IPS-18a (cell line): Measurements from ENCODE around the gene GPR55.

Experiments used
- H3K27ac ChIP-seq: one replicate; pipeline ENCODE4 v1.5.1; 2013; ENCODE audit warnings: low read length
- H3K27me3 ChIP-seq: one replicate; pipeline ENCODE4 v1.6.1; 2013; ENCODE audit warnings: mild to moderate bottlenecking, low read length; ENCODE audit not compliant: control insufficient read depth, insufficient read depth
- H3K36me3 ChIP-seq: one replicate; pipeline ENCODE4 v1.6.1; 2013; ENCODE audit warnings: low read depth, low read length; ENCODE audit not compliant: control insufficient read depth
- H3K4me1 ChIP-seq: one replicate; pipeline ENCODE4 v1.6.1; 2013; ENCODE audit warnings: low read depth, low read length; ENCODE audit not compliant: control insufficient read depth
- H3K4me3 ChIP-seq: one replicate; pipeline ENCODE4 v1.5.1; 2013; ENCODE audit warnings: low read length
- H3K9ac ChIP-seq: one replicate; pipeline ENCODE4 v1.6.1; 2013; ENCODE audit warnings: mild to moderate bottlenecking, low read length, moderate library complexity
- H3K9me3 ChIP-seq: one replicate; pipeline ENCODE4 v1.6.1; 2013; ENCODE audit warnings: low read depth, low read length; ENCODE audit not compliant: control insufficient read depth

GPR55 gene

DNA sequence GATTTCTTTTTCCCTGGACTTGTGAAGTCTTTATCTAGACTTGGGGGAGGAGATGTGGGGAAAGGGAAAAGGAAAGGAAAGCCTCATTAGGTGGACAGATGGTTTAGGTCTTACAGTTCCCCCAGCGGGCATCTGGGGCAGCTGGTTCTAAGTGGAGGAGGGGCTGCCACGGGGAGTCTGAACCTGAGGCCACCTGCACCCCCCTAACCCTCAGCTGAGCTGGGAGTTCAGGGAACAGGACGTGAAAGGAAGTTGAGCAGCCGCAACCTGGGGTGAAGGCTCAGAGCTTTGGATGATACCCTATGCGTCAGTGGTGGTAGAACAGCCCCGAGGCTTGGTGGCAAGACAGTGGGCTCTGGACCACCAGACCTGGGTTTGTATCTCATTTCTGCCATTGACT lies 33.5 kb downstream of the GPR55 start:
- H3K4me1 ChIP-seq: peaks cover 5% of the 10 kb centered on the region
- no peaks in the 10 kb centered on the region for H3K27me3 ChIP-seq
- no peak overlapping the region for H3K27ac ChIP-seq
- no peaks in the 10 kb centered on the region for H3K36me3 ChIP-seq
- H3K9me3 ChIP-seq: no peaks in the 10 kb centered on the region
- no peak overlapping the region for H3K9ac ChIP-seq
- H3K4me3 ChIP-seq: no peak overlapping the region

DNA sequence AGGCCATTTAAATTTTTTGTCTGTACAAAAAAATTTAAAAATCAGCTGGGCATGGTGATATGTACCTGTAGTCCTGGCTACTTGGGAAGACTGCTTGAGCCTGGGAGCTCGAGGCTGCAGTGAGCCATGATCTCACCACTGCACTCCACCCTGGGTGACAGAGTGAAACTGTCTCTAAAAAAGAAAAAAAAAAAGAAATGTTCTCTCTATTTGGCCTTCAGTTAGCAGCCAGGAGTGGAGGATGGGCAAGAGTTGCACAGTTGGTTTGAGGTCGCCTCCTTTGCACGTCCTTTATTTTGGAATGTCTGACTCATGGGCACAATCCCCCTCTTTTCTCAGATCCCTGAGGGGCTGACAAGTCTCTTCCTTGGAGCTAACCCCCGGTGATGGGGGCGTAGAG lies 34.0 kb downstream of the GPR55 start:
- no peak overlapping the region for H3K27ac ChIP-seq
- peaks cover 9% of the 10 kb centered on the region for H3K4me1 ChIP-seq
- H3K9me3 ChIP-seq: no peaks in the 10 kb centered on the region
- no peak overlapping the region for H3K4me3 ChIP-seq
- H3K36me3 ChIP-seq: no peaks in the 10 kb centered on the region
- no peak overlapping the region for H3K9ac ChIP-seq
- H3K27me3 ChIP-seq: no peaks in the 10 kb centered on the region

DNA sequence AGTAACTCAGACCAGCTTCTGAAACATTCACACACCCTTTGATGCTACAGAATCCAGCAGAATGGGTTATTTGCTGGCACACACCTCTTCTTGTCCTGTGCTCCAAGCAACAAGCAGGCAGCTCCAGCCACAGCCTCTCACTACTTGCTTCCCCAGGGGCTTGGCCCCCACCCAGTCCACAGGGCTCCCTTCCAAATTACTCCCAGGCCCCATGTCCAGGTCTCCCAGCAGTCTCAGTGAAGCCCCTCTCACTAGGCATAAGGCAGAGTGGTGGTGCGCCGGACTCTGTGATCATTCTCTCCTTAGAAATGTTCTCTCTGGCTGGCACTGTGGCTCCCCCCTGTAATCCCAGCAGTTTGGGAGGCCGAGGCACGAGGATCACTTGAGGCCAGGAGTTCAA lies 34.4 kb downstream of the GPR55 start:
- no peaks in the 10 kb centered on the region for H3K27me3 ChIP-seq
- no peaks in the 10 kb centered on the region for H3K9me3 ChIP-seq
- H3K4me1 ChIP-seq: peaks cover 13% of the 10 kb centered on the region
- no peaks in the 10 kb centered on the region for H3K36me3 ChIP-seq
- no peak overlapping the region for H3K9ac ChIP-seq
- no peak overlapping the region for H3K27ac ChIP-seq
- no peak overlapping the region for H3K4me3 ChIP-seq

DNA sequence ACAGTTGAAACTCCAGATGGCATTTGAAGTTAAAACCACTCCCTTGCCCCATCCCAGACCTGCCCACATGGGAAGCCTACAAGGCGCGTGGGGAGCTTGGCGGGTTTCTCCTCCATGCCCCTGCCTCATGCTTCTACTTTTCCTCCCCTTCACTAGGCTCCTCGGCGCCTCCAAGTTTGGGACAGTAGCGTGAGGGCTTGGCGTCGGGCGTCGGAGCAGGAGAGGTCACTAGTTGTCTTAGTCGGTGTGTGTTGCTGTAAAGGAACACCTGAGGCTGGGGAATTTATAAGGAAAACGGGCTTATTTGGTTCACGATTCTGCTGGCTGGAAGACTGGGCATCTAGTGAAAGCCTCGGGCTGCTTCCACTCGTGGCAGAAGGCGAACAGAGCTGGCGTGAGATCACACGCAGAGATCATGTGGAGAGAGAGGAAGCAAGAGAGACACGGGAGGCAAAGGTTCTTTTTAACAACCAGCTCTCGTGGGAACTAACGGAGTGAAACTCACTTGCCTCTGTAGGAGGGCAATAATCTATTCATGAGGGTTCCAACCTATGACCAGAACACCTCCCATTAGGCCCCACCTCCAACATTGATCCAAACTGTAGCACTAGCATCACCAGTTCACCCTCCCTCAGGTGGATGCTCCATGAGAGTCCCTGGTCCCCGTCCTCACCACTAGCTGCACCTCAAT lies 35.0 kb downstream of the GPR55 start:
- H3K27ac ChIP-seq: no peak overlapping the region
- H3K36me3 ChIP-seq: no peaks in the 10 kb centered on the region
- H3K9ac ChIP-seq: no peak overlapping the region
- H3K4me3 ChIP-seq: no peak overlapping the region
- no peaks in the 10 kb centered on the region for H3K9me3 ChIP-seq
- H3K4me1 ChIP-seq: peaks cover 14% of the 10 kb centered on the region
- H3K27me3 ChIP-seq: no peaks in the 10 kb centered on the region

DNA sequence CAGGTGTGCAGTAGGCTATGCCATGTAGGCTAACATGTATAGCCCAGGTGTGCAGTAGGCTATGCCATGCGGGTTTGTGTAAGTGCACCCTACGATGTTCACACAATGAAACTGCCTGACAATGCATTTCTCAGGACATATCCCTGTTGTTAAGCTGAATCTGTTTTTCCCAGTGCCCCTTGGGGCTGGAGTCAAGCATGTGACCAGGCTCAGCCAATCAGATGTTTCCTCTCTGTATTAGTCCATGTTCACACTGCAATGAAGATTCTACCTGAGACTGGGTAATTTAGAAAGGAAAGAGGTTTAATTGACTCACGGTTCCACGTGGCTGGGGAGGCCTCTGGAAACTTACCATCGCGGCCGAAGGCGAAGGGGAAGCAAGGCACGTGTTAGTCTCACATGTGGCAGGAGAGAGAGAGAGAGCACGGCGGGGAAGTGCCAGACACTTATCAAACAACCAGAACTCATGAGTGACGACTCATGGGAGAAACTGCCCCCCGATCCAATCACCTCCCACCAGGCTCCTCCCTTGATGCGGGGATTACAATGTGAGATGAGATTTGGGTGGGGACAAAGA lies 36.1 kb downstream of the GPR55 start:
- Histone ChIP-seq H3K27ac (no peak overlapping the region), H3K27me3 (no peaks in the 10 kb centered on the region), H3K9me3 (no peaks in the 10 kb centered on the region), H3K4me3 (no peak overlapping the region), H3K9ac (no peak overlapping the region), H3K4me1 (peaks cover 14% of the 10 kb centered on the region), H3K36me3 (no peaks in the 10 kb centered on the region)

DNA sequence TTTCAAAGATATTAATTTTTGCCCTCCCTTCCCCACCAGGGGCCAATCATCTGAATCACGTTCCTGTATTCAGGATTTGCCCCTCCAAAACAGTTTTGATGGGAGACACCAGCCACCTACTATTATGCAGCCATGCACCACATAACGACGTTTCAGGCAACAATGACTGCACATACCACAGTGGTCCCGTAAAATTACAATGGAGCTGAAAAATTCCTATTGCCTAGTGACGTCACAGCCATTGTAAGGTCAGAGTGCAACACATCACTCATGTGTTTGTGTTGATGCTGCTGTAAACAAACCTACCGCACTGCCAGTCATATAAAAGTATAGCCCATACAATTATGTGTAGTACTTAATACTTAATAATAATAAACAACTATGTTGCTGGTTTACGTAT lies 37.7 kb downstream of the GPR55 start:
- H3K4me1 ChIP-seq: peaks cover 14% of the 10 kb centered on the region
- no peaks in the 10 kb centered on the region for H3K36me3 ChIP-seq
- H3K4me3 ChIP-seq: no peak overlapping the region
- H3K9ac ChIP-seq: no peak overlapping the region
- H3K27ac ChIP-seq: no peak overlapping the region
- no peaks in the 10 kb centered on the region for H3K9me3 ChIP-seq
- H3K27me3 ChIP-seq: no peaks in the 10 kb centered on the region

DNA sequence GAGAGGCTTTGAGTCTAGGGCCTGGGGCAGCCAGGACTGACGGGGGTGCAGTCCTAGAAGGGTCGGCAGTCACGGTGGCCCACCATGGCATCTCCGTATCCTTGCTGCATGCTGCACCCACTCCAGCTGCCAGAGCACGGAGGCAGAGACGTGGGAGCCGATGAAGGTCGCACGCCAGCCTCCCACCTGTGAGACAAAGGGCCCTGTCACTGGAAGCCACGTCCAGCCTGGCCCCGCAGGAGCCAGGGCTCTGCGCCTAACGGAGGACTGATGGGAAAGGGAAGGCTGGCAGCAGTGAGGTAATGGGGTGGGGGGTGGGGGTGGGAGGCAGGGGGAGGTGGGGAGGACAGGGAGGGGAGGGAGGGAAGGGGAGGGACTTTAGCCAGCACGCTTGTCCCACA lies 38.4 kb downstream of the GPR55 start:
- no peak overlapping the region for H3K9ac ChIP-seq
- H3K27me3 ChIP-seq: no peaks in the 10 kb centered on the region
- no peaks in the 10 kb centered on the region for H3K36me3 ChIP-seq
- H3K9me3 ChIP-seq: no peaks in the 10 kb centered on the region
- H3K4me1 ChIP-seq: peaks cover 14% of the 10 kb centered on the region
- no peak overlapping the region for H3K4me3 ChIP-seq
- no peak overlapping the region for H3K27ac ChIP-seq

DNA sequence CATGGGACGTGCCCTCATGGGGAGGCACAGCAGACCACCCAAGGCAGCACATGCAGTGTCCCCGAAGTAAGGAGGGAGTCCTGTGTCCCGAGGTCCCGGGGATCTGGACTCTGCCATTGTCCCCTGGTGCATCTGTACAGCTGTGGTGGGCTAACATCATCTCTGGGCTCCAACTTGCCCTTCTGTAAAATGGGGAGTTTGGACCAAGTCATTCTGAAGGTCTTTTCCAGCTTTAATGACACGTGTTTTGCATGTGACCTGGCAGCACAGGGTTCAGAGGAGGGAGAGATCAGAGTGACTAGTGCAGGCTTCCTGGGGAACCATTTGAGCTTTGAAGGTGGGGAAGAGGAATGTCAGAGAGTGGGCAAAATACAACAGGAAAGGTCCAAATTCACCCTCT lies 38.8 kb downstream of the GPR55 start:
- peaks cover 14% of the 10 kb centered on the region for H3K4me1 ChIP-seq
- no peaks in the 10 kb centered on the region for H3K27me3 ChIP-seq
- no peaks in the 10 kb centered on the region for H3K36me3 ChIP-seq
- no peak overlapping the region for H3K4me3 ChIP-seq
- H3K27ac ChIP-seq: no peak overlapping the region
- H3K9me3 ChIP-seq: no peaks in the 10 kb centered on the region
- H3K9ac ChIP-seq: no peak overlapping the region

DNA sequence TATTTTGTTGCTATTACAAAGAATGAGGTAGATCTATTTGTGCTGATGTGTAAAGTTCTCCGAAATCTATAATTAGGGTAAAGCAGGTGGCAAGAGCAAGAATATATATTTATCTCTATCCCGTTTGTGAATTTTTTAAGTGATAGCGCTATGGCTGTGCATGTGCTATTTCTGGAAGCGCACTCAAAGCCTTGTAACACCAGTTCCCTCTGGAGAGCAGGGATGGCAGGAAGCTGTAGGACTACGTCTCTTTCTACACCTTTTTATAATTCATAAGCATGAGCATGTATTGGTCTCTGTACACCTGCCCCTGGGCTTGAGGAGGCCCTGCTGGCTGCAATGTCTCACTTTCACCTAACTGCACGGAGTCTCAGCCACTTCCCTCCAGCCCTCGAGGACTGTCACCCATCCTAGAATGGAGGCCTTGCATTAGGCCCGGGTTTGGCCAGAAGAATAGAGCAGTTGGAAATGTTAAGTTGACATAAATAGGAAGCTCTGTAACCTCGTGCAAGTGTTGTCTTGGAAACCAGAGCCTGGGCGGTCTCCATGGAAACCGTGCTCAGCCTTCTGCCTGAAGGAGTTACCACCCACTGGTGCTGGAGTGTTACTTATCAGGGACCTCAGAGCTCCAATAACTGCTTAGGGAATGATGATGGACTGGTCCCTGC lies 39.4 kb downstream of the GPR55 start:
- H3K4me3 ChIP-seq: no peak overlapping the region
- H3K9ac ChIP-seq: no peak overlapping the region
- peaks cover 14% of the 10 kb centered on the region for H3K4me1 ChIP-seq
- no peaks in the 10 kb centered on the region for H3K27me3 ChIP-seq
- H3K36me3 ChIP-seq: no peaks in the 10 kb centered on the region
- H3K9me3 ChIP-seq: no peaks in the 10 kb centered on the region
- no peak overlapping the region for H3K27ac ChIP-seq

DNA sequence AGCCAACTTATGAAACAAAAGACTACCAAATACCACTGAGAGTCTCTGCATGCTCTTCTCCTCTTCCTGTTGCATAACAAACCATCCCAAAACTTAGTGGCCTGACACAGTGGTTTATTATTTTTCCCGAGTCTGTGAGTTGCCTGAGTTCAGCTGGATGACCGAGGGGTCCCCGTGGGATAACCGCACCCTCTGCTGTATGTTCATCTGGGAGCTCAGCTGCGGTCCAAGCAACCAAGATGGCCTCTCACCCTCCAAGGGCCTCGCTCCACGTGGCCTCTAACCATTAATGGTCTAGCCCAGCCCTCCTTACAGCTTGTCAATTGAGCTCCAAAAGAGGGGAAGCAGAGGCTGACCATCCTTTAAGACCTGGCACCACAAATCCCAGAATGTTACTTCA lies 43.2 kb downstream of the GPR55 start:
- Histone ChIP-seq H3K9ac (no peak overlapping the region), H3K36me3 (peaks cover 30% of the 10 kb centered on the region), H3K4me1 (peaks cover 10% of the 10 kb centered on the region), H3K27me3 (no peaks in the 10 kb centered on the region), H3K4me3 (no peak overlapping the region), H3K27ac (no peak overlapping the region), H3K9me3 (no peaks in the 10 kb centered on the region)

DNA sequence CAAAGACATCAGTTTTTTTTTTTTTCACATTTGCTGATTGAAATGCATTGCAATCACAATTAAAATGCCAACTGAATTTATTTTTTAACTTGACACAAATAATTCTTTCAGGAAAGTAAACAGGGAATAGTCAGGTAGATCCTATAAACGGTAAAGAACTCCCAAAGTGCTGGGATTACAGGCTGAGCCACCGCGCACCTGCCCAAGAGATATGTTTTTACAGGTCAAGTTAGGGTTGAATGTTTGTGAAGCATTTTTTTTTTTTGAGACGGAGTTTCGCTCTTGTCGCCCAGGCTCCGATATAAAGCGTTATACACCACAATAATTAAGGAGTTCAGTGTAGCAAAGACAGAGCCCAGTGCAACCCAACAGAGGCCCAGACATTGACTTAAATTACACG lies 45.2 kb downstream of the GPR55 start:
- peaks cover 46% of the 10 kb centered on the region for H3K36me3 ChIP-seq
- no peaks in the 10 kb centered on the region for H3K9me3 ChIP-seq
- H3K4me3 ChIP-seq: no peak overlapping the region
- H3K9ac ChIP-seq: no peak overlapping the region
- H3K27me3 ChIP-seq: no peaks in the 10 kb centered on the region
- H3K27ac ChIP-seq: no peak overlapping the region
- H3K4me1 ChIP-seq: no peaks in the 10 kb centered on the region
